Esophagus muscularis mucosa (tissue), 4 donors: ENCODE measurements around the gene LSS. TPM values are rescaled to one million over a fixed set of nuclear protein-coding genes. Genes with fewer than 3 reads are reported as not detected.

Source experiments
- DNase-seq: peaks from one replicate; pipeline ENCODE4 v3.0.0-alpha.2; 2017; ENCODE audit errors: extremely low spot score
- H3K27ac ChIP-seq, 4 donors: fragments of 200-600 bp; sonication (generic); replicated peaks in 1 of 4; 1 replicate in 3 of 4; 2 replicates in 1 of 4; pipeline ENCODE4 v1.5.1; 2016 to 2019; ENCODE audit warnings: mild to moderate bottlenecking in 1 of 4
- H3K27me3 ChIP-seq, 4 donors: fragments of 200-600 bp; sonication (generic); one replicate each; pipeline versions ENCODE4 v1.5.1 to v1.6.0; 2016 to 2019
- H3K36me3 ChIP-seq, 4 donors: fragments of 200-600 bp; sonication (generic); one replicate each; pipeline ENCODE4 v1.5.1; 2016 to 2019
- H3K4me1 ChIP-seq, 4 donors: fragments of 200-600 bp; sonication (generic); one replicate each; pipeline ENCODE4 v1.5.1; 2016 to 2019
- H3K4me3 ChIP-seq, 4 donors: fragments of 200-600 bp; sonication (generic); 1 replicate in 2 of 4; 2 replicates in 2 of 4; pipeline ENCODE4 v1.5.1; 2016 to 2019; ENCODE audit warnings: mild to moderate bottlenecking in 4 of 4, moderate library complexity in 1 of 4
- H3K9me3 ChIP-seq, 4 donors: fragments of 200-600 bp; sonication (generic); 1 replicate in 3 of 4; 2 replicates in 1 of 4; pipeline ENCODE4 v1.5.1; 2016 to 2019
- CTCF ChIP-seq, 3 experiments: fragments of 200-600 bp in 2 of 3; fragments of 450-650 bp in 1 of 3; sonication (generic) in 2 of 3; IDR thresholded peaks; one replicate each; pipeline ENCODE4 v1.5.1; 2017 to 2019; ENCODE audit warnings: antibody characterized with exemption in 3 of 3, mild to moderate bottlenecking in 2 of 3, moderate library complexity in 1 of 3
- EP300 ChIP-seq: sonication (generic); formaldehyde crosslinking; IDR thresholded peaks from one replicate; pipeline ENCODE4 v1.6.1; 2017; ENCODE audit warnings: antibody characterized with exemption
- POLR2A ChIP-seq: fragments of 450-650 bp; IDR thresholded peaks from one replicate; pipeline ENCODE4 v1.6.1; 2017; ENCODE audit warnings: antibody characterized with exemption, moderate library complexity, mild to moderate bottlenecking, low read depth
- POLR2AphosphoS5 ChIP-seq, 2 donors: sonication (generic); formaldehyde crosslinking; IDR thresholded peaks; one replicate each; pipeline ENCODE4 v1.6.1; 2017; ENCODE audit warnings: antibody characterized with exemption in 2 of 2
- WGBS: methylation state at CpG from one replicate; pipeline ENCODE4 v1.1.5; 2018; 5-methylcytosine and 5-hydroxymethylcytosine counted together
- intact Hi-C: fragments of 100-400 bp; cut with DNase I; formaldehyde crosslinking; loops from one replicate; pipeline ENCODE4 v1.15.1; 2023
- total RNA-seq, 4 donors: library from RNA; depleted of rRNA; stranded (reverse); fragments of >200 nt; gene quantifications; one replicate each; pipeline versions ENCODE4 v1.1.0 to v1.2.1, GENCODE V29; 2016

Gene LSS
- total RNA-seq, 4 donors from 2014 or later, result 45.3 to 66.3 (median 53.1) TPM

- Histone ChIP-seq H3K36me3 (peaks cover 92 to 100% (median 100%) of the 10 kb centered on the region in 4 donors), H3K4me1 (no peaks in the 10 kb centered on the region), H3K27ac (no peak overlapping the region), H3K4me3 (no peak overlapping the region), H3K27me3 (no peaks in the 10 kb centered on the region), H3K9me3 (no peaks in the 10 kb centered on the region)
- intact Hi-C loops, result no loop called here
- DNase-seq, result no peak
- TF ChIP-seq POLR2AphosphoS5 (IDR thresholded peaks at IDR 0.05) (no peak), CTCF (IDR thresholded peaks at IDR 0.05) (no peak), EP300 (no peak), POLR2A (no peak)
- 95% methylated on average over 13 of the region's 13 CpGs for WGBS
Observed at GRCh38 chr21:46268371-46268770, 39.8 kb upstream of the LSS start.

GRCh38 chr21:46266946-46267345, 38.4 kb upstream of the LSS start:
- H3K36me3 ChIP-seq, result peaks cover 84 to 99% (median 97%) of the 10 kb centered on the region in 4 donors

GRCh38 chr21:46265736-46266525, 37.4 kb upstream of the LSS start:
- intact Hi-C loops, result no loop called here
- Histone ChIP-seq H3K9me3 (no peaks in the 10 kb centered on the region), H3K27ac (no peak overlapping the region), H3K27me3 (no peaks in the 10 kb centered on the region), H3K36me3 (peaks cover 79 to 99% (median 96%) of the 10 kb centered on the region in 4 donors), H3K4me3 (no peak overlapping the region), H3K4me1 (no peaks in the 10 kb centered on the region)
- no peak for DNase-seq
- no peak for TF ChIP-seq POLR2A
- no peak for TF ChIP-seq POLR2AphosphoS5 (IDR thresholded peaks at IDR 0.05)
- no peak for TF ChIP-seq CTCF (IDR thresholded peaks at IDR 0.05)
- no peak for TF ChIP-seq EP300
- WGBS, result 90% methylated on average over 26 of the region's 26 CpGs

More at GRCh38 chr21:46266946-46267345, 38.4 kb upstream of the LSS start:
- intact Hi-C loops, result no loop called here
- Histone ChIP-seq H3K9me3 (no peaks in the 10 kb centered on the region), H3K4me3 (no peak overlapping the region), H3K27me3 (no peaks in the 10 kb centered on the region), H3K4me1 (no peaks in the 10 kb centered on the region), H3K27ac (no peak overlapping the region)
- TF ChIP-seq CTCF (IDR thresholded peaks at IDR 0.05) (no peak), POLR2AphosphoS5 (IDR thresholded peaks at IDR 0.05) (no peak), POLR2A (no peak), EP300 (no peak)
- DNase-seq, result no peak
- WGBS, result 90% methylated on average over 19 of the region's 19 CpGs

GRCh38 chr21:46264690-46265144, 36.1 kb upstream of the LSS start:
- H3K27me3 ChIP-seq, result no peaks in the 10 kb centered on the region
- H3K4me1 ChIP-seq, result no peaks in the 10 kb centered on the region
- intact Hi-C loops, result no loop called here
- no peak for DNase-seq
- no peaks in the 10 kb centered on the region for H3K9me3 ChIP-seq
- TF ChIP-seq POLR2AphosphoS5 (IDR thresholded peaks at IDR 0.05), result no peak
- no peak for TF ChIP-seq POLR2A
- no peak for TF ChIP-seq EP300
- TF ChIP-seq CTCF (IDR thresholded peaks at IDR 0.05), result no peak
- 100% methylated on average over 2 of the region's 13 CpGs for WGBS
- H3K27ac ChIP-seq, result no peak overlapping the region
- H3K36me3 ChIP-seq, result peaks cover 79 to 99% (median 96%) of the 10 kb centered on the region in 4 donors
- no peak overlapping the region for H3K4me3 ChIP-seq
